Fibroblast of lung (primary cell): ENCODE measurements around the gene TOMM7. TPM values are rescaled to one million over a fixed set of nuclear protein-coding genes. Genes with fewer than 3 reads are reported as not detected.
"Not testable (repeated sequence)": the region's sequence is repeated elsewhere in the genome, so short reads cannot be mapped to it uniquely, and the experiment has no call there.

Source experiments
- DNase-seq, 2 donors: peaks; one replicate each; pipeline versions ENCODE4 v3.0.0 to v3.0.0-alpha.2; 2010; ENCODE audit warnings: low read depth in 2 of 2
- H2AFZ ChIP-seq: 2 replicates; pipeline ENCODE4 v1.5.1; 2012; ENCODE audit warnings: low read length, control low read depth, inconsistent platforms
- H3K27ac ChIP-seq: 2 replicates; pipeline ENCODE4 v1.5.1; 2011; ENCODE audit warnings: low read length, control low read depth; ENCODE audit not compliant: insufficient read depth
- H3K27me3 ChIP-seq: 2 replicates; pipeline ENCODE4 v1.5.1; 2011; ENCODE audit warnings: mild to moderate bottlenecking, low read length; ENCODE audit not compliant: control insufficient read depth, insufficient read depth
- H3K36me3 ChIP-seq: 2 replicates; pipeline ENCODE4 v1.5.1; 2011; ENCODE audit warnings: low read length; ENCODE audit not compliant: control insufficient read depth, insufficient read depth
- H3K4me1 ChIP-seq: 2 replicates; pipeline ENCODE4 v1.5.1; 2011; ENCODE audit warnings: low read length; ENCODE audit not compliant: control insufficient read depth, insufficient read depth; ENCODE audit errors: extremely low read depth
- H3K4me2 ChIP-seq: 2 replicates; pipeline ENCODE4 v1.5.1; 2011; ENCODE audit warnings: low read length, control low read depth; ENCODE audit not compliant: insufficient read depth; ENCODE audit errors: extremely low read depth
- H3K4me3 ChIP-seq, 4 experiments: fragments of 200-600 bp in 1 of 4; sonication (generic) in 1 of 4; replicated peaks in 1 of 4; 2 replicates each; pipeline ENCODE4 v1.5.1; 2011 to 2016; ENCODE audit warnings: low read length in 4 of 4, low read depth in 3 of 4, mild to moderate bottlenecking in 3 of 4, control low read depth in 2 of 4, inconsistent platforms in 1 of 4, mixed read lengths in 1 of 4; ENCODE audit not compliant: insufficient read depth in 1 of 4; ENCODE audit errors: control extremely low read depth in 1 of 4
- H3K79me2 ChIP-seq: 2 replicates; pipeline ENCODE4 v1.5.1; 2012; ENCODE audit warnings: mild to moderate bottlenecking, low read length, inconsistent platforms; ENCODE audit not compliant: control insufficient read depth, insufficient read depth
- H3K9ac ChIP-seq: 2 replicates; pipeline ENCODE4 v1.5.1; 2011; ENCODE audit warnings: mild to moderate bottlenecking, low read length, control low read depth; ENCODE audit not compliant: insufficient read depth
- H3K9me3 ChIP-seq: 2 replicates; pipeline ENCODE4 v1.5.1; 2012; ENCODE audit warnings: low read depth, low read length; ENCODE audit not compliant: control insufficient read depth, insufficient read depth
- H4K20me1 ChIP-seq: 2 replicates; pipeline ENCODE4 v1.5.1; 2011; ENCODE audit warnings: low read length; ENCODE audit not compliant: control insufficient read depth, insufficient read depth; ENCODE audit errors: extremely low read depth
- EZH2 ChIP-seq: IDR thresholded peaks from 2 replicates; pipeline ENCODE4 v1.5.1; 2012; ENCODE audit warnings: low read length, control low read depth, mild to moderate bottlenecking; ENCODE audit errors: missing control alignments
- polyA plus RNA-seq, 2 donors: library from polyadenylated mRNA; depleted of rRNA in 1 of 2; stranded (reverse) in 1 of 2; unstranded in 1 of 2; fragments of >200 nt; gene quantifications; 2 replicates each; pipeline ENCODE4 v1.2.1, GENCODE V29; 2011 to 2012; ENCODE audit warnings: missing spikeins in 1 of 2
- total RNA-seq: library from RNA; depleted of rRNA; stranded (reverse); fragments of >200 nt; gene quantifications from 2 replicates; pipeline ENCODE4 v1.2.1, GENCODE V29; 2014
- TF ChIP-seq, protein P1 (sequence below), 2 donors: IDR thresholded peaks in 1 of 2; conservative IDR thresholded peaks in 1 of 2; 1 replicate in 1 of 2; 2 replicates in 1 of 2; pipeline ENCODE4 v1.5.1; 2011 to 2012; ENCODE audit warnings: low read length in 2 of 2, control low read depth in 1 of 2, inconsistent platforms in 1 of 2, low read depth in 1 of 2, mild to moderate bottlenecking in 1 of 2

The TOMM7 gene
- total and polyA plus RNA-seq, 2 donors (not counting 1 experiment from before 2014, with no cell fraction given) = 239 to 275 TPM

DNA sequence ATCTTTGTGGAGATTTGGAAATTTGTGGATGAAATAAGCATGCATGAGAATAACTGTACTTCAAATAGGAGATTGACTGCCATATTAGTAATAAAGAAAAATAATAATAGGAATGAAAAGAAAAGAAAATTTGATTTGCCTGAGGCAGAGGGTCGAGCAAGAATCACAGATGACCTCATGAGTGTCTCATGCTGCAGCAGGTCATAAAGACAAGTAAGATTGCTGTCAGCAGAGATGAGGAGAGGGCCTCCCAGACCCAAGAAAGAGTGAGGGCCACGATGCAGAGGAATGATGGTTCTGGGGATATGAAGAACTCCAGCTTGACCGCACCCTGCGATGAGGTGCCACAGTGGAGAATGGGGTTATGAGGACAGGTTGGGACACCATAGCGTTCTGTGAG lies 39.2 kb downstream of the TOMM7 start:
- Histone ChIP-seq H3K4me2 (no peak overlapping the region), H3K9me3 (no peaks in the 10 kb centered on the region), H3K9ac (no peak overlapping the region), H3K4me3 (no peak overlapping the region), H3K79me2 (no peaks in the 10 kb centered on the region), H2AFZ (no peak overlapping the region), H3K27ac (no peak overlapping the region), H3K4me1 (peaks cover 6% of the 10 kb centered on the region), H3K27me3 (no peaks in the 10 kb centered on the region), H4K20me1 (no peaks in the 10 kb centered on the region), H3K36me3 (no peaks in the 10 kb centered on the region)
- no peak for DNase-seq
- TF ChIP-seq EZH2 = no peak
- TF ChIP-seq, protein P1, sequence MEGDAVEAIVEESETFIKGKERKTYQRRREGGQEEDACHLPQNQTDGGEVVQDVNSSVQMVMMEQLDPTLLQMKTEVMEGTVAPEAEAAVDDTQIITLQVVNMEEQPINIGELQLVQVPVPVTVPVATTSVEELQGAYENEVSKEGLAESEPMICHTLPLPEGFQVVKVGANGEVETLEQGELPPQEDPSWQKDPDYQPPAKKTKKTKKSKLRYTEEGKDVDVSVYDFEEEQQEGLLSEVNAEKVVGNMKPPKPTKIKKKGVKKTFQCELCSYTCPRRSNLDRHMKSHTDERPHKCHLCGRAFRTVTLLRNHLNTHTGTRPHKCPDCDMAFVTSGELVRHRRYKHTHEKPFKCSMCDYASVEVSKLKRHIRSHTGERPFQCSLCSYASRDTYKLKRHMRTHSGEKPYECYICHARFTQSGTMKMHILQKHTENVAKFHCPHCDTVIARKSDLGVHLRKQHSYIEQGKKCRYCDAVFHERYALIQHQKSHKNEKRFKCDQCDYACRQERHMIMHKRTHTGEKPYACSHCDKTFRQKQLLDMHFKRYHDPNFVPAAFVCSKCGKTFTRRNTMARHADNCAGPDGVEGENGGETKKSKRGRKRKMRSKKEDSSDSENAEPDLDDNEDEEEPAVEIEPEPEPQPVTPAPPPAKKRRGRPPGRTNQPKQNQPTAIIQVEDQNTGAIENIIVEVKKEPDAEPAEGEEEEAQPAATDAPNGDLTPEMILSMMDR (conservative IDR thresholded peaks at IDR 0.05 in 1 of 2, IDR thresholded peaks at IDR 0.05 in 1 of 2; ENCODE audit: low read depth in 1 of 2, low read length in 2 of 2) = no peak

DNA sequence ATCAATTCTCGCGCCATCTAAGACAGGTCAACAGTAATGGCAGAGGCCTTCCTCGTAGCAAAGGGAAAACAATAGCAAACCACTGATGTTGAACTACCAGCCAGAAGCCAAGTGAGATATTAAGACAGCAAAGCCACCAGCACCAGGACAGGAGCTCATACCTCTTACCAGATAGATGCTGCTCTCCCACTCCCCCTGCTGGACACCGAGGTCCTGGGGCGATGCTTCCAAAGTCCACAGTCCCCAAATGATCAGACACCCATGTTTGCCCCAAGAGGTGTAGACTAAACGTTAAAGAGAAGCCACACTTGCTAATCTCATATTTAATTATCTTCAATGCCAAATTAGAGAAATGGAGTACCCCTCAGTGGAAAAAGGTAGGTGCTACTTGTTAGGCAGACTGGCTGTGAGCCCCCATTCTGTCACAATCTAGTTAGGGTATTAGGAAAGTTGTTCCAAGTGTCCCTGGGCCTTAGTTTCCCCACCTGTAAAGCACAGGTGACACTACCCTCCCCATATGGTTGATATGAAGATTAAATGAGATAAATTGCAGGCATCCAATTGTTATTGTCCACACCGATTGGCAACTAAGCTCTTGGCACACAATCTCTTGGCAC lies 39.9 kb downstream of the TOMM7 start:
- H3K27ac ChIP-seq = no peak overlapping the region
- no peak overlapping the region for H3K9ac ChIP-seq
- H3K4me2 ChIP-seq = no peak overlapping the region
- TF ChIP-seq, protein P1 (conservative IDR thresholded peaks at IDR 0.05 in 1 of 2, IDR thresholded peaks at IDR 0.05 in 1 of 2; ENCODE audit: low read depth in 1 of 2, low read length in 2 of 2) = peak; percentile 56 to 80
- no peak for TF ChIP-seq EZH2
- H2AFZ ChIP-seq = no peak overlapping the region
- DNase-seq = peak; percentile 37 to 55
- H3K4me1 ChIP-seq = peaks cover 6% of the 10 kb centered on the region
- H3K27me3 ChIP-seq = no peaks in the 10 kb centered on the region
- no peaks in the 10 kb centered on the region for H4K20me1 ChIP-seq
- no peaks in the 10 kb centered on the region for H3K36me3 ChIP-seq
- H3K9me3 ChIP-seq = no peaks in the 10 kb centered on the region
- H3K4me3 ChIP-seq = no peak overlapping the region
- no peaks in the 10 kb centered on the region for H3K79me2 ChIP-seq

DNA sequence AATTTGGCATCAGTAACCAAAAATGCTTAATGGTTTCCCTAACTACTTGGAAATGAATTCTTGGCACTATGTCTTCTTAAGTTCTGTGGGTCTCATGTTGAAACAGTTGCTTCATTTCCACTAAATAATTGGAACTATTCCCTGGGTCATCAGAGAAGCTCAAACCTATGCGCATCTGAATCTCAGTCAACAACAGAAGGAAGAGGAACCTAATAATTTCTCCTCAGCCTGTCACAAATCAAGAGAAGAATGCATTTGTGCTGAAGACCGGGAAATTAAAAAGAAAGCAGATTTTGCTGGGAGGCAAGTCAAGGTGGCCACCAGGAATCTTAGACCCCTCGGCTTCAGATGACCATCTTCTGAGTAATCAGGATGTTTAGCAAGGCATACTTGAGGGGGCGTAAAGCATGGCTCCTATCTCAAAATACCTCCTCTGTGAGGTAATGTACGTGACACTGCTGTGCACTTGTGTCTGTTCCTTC lies 41.4 kb downstream of the TOMM7 start:
- Histone ChIP-seq H4K20me1 (no peaks in the 10 kb centered on the region), H3K36me3 (no peaks in the 10 kb centered on the region), H2AFZ (peak overlapping the region; percentile 10), H3K4me3 (no peak overlapping the region), H3K79me2 (no peaks in the 10 kb centered on the region), H3K4me1 (peaks cover 6% of the 10 kb centered on the region), H3K9me3 (no peaks in the 10 kb centered on the region), H3K27ac (peak overlapping the region; percentile 57), H3K9ac (no peak overlapping the region), H3K27me3 (no peaks in the 10 kb centered on the region), H3K4me2 (peak overlapping the region; percentile 65)
- DNase-seq = peak; percentile 71 to 99
- TF ChIP-seq, protein P1 (conservative IDR thresholded peaks at IDR 0.05 in 1 of 2, IDR thresholded peaks at IDR 0.05 in 1 of 2; ENCODE audit: low read depth in 1 of 2, low read length in 2 of 2) = no peak
- TF ChIP-seq EZH2 = no peak

DNA sequence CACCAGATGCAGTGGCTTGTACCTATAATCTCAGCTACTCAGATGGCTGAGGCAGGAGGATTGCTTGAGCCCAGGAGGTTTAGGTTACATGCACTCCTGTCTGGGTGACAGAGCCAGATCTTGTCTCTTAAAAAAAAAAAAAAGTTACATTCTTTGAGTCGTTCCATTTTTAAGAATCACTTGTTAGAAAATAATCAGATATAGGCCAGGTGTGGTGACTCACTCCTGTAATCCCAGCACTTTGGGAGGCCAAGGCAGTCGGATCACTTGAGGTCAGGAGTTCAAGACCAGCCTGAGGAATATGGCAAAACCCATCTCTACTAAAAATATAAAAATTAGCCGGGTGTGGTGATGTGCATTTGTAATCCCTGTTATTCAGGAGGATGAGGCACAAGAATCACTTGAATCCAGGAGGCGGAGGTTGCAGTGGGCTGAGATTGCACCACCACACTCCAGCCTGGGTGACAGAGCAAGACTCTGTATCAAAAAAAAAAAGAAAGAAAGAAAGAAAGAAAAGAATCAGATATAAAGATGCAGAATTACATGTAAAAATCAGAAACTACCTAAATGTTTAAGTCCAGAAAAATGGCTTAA lies 42.8 kb downstream of the TOMM7 start:
- peak in 1 of 2 donors; percentile 40 for DNase-seq
- not testable (repeated sequence) for H4K20me1 ChIP-seq, H3K9ac ChIP-seq, H3K9me3 ChIP-seq, H3K27me3 ChIP-seq, H2AFZ ChIP-seq, H3K27ac ChIP-seq, H3K4me1 ChIP-seq, H3K36me3 ChIP-seq, H3K4me2 ChIP-seq, H3K79me2 ChIP-seq, H3K4me3 ChIP-seq
